Chondrocyte (in vitro differentiated cells): ENCODE results near the gene PLCB3. TPM values are rescaled to one million over a fixed set of nuclear protein-coding genes. Genes with fewer than 3 reads are reported as not detected.
"Not testable (repeated sequence)": the region's sequence is repeated elsewhere in the genome, so short reads cannot be mapped to it uniquely, and the experiment has no call there.

ENCODE experiments used
- DNase-seq: peaks from one replicate; pipeline ENCODE4 v3.0.0; 2021; ENCODE audit warnings: mixed read lengths, low spot score
- H3K27ac Mint-ChIP-seq: one replicate; pipeline ENCODE4 v1.8.0; 2021; ENCODE audit warnings: mild to moderate bottlenecking, moderate library complexity, mixed read lengths; ENCODE audit not compliant: unreplicated experiment
- H3K27me3 Mint-ChIP-seq: 2 replicates; pipeline ENCODE4 v1.8.0; 2021; ENCODE audit warnings: low read depth, mixed read lengths
- H3K36me3 Mint-ChIP-seq: 2 replicates; pipeline ENCODE4 v1.8.0; 2021; ENCODE audit warnings: low read depth, mixed read lengths
- H3K4me1 Mint-ChIP-seq: 2 replicates; pipeline ENCODE4 v1.8.0; 2021; ENCODE audit warnings: low read depth, mild to moderate bottlenecking, mixed read lengths
- H3K4me3 Mint-ChIP-seq: one replicate; pipeline ENCODE4 v1.8.0; 2021; ENCODE audit warnings: mild to moderate bottlenecking, moderate library complexity, mixed read lengths; ENCODE audit not compliant: unreplicated experiment
- H3K9me3 Mint-ChIP-seq: 2 replicates; pipeline ENCODE4 v1.8.0; 2021; ENCODE audit warnings: low read depth, mixed read lengths
- total RNA-seq: library from RNA; stranded (reverse); gene quantifications from 3 replicates; pipeline ENCODE4 v1.2.1, GENCODE V29; 2021
- TF ChIP-seq, protein P1 (sequence below): fragments of 200-600 bp; sonication (generic); IDR thresholded peaks from 2 replicates; pipeline ENCODE4 v1.5.0; 2021; ENCODE audit warnings: antibody characterized with exemption, mild to moderate bottlenecking, moderate library complexity

PLCB3 gene
- total RNA-seq, 1 donor from 2014 or later: 47.2 TPM

- H3K4me1 Mint-ChIP-seq: peaks cover 19% of the 10 kb centered on the region
- DNase-seq: peak; percentile 94
- H3K4me3 Mint-ChIP-seq: peak overlapping the region; percentile 91
- peak overlapping the region; percentile 60 for H3K27ac Mint-ChIP-seq
- H3K9me3 Mint-ChIP-seq: no peaks in the 10 kb centered on the region
- H3K36me3 Mint-ChIP-seq: peaks cover 1% of the 10 kb centered on the region
- H3K27me3 Mint-ChIP-seq: no peaks in the 10 kb centered on the region
- TF ChIP-seq, protein P1, sequence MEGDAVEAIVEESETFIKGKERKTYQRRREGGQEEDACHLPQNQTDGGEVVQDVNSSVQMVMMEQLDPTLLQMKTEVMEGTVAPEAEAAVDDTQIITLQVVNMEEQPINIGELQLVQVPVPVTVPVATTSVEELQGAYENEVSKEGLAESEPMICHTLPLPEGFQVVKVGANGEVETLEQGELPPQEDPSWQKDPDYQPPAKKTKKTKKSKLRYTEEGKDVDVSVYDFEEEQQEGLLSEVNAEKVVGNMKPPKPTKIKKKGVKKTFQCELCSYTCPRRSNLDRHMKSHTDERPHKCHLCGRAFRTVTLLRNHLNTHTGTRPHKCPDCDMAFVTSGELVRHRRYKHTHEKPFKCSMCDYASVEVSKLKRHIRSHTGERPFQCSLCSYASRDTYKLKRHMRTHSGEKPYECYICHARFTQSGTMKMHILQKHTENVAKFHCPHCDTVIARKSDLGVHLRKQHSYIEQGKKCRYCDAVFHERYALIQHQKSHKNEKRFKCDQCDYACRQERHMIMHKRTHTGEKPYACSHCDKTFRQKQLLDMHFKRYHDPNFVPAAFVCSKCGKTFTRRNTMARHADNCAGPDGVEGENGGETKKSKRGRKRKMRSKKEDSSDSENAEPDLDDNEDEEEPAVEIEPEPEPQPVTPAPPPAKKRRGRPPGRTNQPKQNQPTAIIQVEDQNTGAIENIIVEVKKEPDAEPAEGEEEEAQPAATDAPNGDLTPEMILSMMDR: peak; percentile 74
These were observed 54.6 kb downstream of the PLCB3 start for GRCh38 chr11:64305691-64306562.

DNA sequence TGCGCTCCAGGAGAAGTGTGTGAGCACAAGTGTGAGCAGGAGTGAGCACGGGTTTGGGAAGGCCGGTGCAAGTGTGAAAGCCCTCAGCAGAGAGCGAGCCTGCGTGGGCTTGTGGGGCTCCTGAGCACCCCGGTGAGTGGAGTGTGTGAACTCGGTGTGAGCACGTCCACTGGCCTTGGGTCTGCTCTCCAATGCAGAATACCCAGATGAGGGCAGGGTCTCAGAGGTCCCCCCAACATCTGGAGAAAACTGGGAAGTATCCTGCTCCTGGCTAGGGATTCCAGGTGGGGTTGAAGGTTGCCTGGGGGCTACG, 55.2 kb downstream of the PLCB3 start:
- TF ChIP-seq, protein P1: no peak

GRCh38 chr11:64306876-64307622, 55.7 kb downstream of the PLCB3 start:
- peak; percentile 77 for DNase-seq
- peaks cover 17% of the 10 kb centered on the region for H3K4me1 Mint-ChIP-seq
- no peaks in the 10 kb centered on the region for H3K27me3 Mint-ChIP-seq
- H3K36me3 Mint-ChIP-seq: peaks cover 1% of the 10 kb centered on the region
- peak overlapping the region; percentile 15 for H3K27ac Mint-ChIP-seq
- TF ChIP-seq, protein P1: no peak
- H3K4me3 Mint-ChIP-seq: peak overlapping the region; percentile 91
- H3K9me3 Mint-ChIP-seq: no peaks in the 10 kb centered on the region

More for the DNA sequence above, 55.2 kb downstream of the PLCB3 start:
- H3K9me3 Mint-ChIP-seq: no peaks in the 10 kb centered on the region
- H3K27ac Mint-ChIP-seq: peak overlapping the region; percentile 60
- peaks cover 17% of the 10 kb centered on the region for H3K4me1 Mint-ChIP-seq
- H3K4me3 Mint-ChIP-seq: peak overlapping the region; percentile 91
- no peaks in the 10 kb centered on the region for H3K27me3 Mint-ChIP-seq
- no peak for DNase-seq
- peaks cover 1% of the 10 kb centered on the region for H3K36me3 Mint-ChIP-seq

- H3K27me3 Mint-ChIP-seq, H3K36me3 Mint-ChIP-seq, H3K4me3 Mint-ChIP-seq, H3K9me3 Mint-ChIP-seq, DNase-seq: not testable (repeated sequence)
- H3K27ac Mint-ChIP-seq: peak overlapping the region; percentile 15
- peaks cover 17% of the 10 kb centered on the region for H3K4me1 Mint-ChIP-seq
These were observed 56.5 kb downstream of the PLCB3 start for GRCh38 chr11:64307795-64308194.

DNA sequence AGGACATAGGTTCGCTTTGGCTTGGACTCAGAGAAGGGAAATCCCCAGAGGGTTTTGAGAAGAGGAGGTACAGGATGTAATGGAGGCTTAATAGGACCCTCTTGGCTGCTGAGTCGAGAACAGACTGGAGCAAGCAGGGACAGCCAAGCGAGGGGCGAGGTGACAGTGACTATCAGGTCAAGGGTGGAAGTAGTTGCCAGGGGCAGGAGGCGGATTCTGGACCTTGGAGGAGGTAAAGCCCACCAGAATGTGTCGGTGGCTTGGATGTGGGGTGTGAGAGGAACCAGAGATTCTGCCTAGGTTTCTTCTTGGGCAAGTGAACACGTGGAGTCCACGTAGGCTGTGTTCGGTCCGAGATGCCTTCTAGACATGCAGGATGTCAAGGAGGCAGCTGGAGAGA, 61.6 kb downstream of the PLCB3 start:
- TF ChIP-seq, protein P1: no peak
- Mint-ChIP-seq H3K36me3 (no peaks in the 10 kb centered on the region), H3K27ac (peak overlapping the region; percentile 39), H3K4me3 (no peak overlapping the region), H3K9me3 (no peaks in the 10 kb centered on the region), H3K4me1 (peaks cover 10% of the 10 kb centered on the region), H3K27me3 (no peaks in the 10 kb centered on the region)
- no peak for DNase-seq
